HG02759 (cell line): ENCODE data around the gene SOX6.

Experiments
- ATAC-seq: cut with Tn5 transposase; IDR thresholded peaks from one replicate; pipeline ENCODE4 v1.9.1; 2021; ENCODE audit warnings: mild to moderate bottlenecking, moderate library complexity; ENCODE audit not compliant: unreplicated experiment

The SOX6 gene

DNA sequence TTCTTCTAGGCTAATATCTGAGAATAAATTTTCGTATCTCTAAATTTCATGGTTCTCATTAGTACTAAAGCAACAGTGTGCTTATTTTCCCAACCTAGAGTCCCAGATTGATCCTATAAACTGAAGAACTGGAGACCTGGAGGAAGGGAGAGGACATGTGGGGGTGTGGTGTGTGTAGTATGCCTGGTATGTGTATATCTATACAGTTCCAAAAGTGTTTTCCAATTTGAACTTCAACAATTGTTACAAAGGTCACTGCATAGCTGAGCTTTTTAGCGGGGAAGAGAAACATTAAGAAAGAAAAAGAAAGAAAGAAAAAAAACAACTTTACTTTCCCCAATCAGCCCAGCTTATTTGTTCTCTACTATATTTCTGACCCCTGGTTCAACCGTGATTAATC, 152.1 kb downstream of the SOX6 start:
- ATAC-seq: no peak

DNA sequence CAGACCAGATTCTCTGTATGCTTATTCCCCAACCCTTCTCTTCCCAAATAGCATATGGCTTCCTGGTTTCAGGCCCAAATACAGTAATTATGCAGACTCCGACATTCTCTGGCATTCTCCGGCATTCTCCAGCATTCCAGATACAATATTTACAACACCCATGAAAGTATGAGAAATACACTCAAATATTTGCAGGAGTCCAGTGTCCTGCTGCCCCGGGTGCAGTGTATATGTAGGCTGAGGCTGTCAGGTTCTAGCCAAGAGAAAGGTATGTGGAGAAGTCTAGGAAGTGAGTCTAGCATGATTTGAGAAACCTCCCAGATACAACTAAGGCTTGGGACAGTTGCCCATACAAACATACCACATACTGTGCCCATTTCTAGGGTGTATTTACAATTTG, 160.7 kb downstream of the SOX6 start:
- no peak for ATAC-seq

DNA sequence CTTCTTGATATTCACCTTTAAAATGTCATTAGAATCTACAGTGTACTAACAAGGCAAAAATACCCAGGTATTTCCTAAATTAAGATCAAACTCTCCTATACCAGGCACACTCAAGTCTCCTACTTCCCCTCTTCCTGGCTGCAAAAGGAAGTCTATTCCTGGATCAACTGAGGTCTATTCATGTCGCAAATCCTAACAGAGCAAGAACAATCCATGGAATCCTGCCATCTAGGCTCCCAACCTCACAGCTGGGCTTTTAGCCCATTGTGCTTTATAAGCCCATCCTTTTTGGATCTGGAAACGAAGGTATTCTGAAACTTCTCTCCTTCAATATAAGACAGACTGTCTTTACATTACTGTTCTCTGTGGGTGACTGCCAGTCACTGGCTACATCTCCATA, 161.8 kb downstream of the SOX6 start:
- no peak for ATAC-seq

DNA sequence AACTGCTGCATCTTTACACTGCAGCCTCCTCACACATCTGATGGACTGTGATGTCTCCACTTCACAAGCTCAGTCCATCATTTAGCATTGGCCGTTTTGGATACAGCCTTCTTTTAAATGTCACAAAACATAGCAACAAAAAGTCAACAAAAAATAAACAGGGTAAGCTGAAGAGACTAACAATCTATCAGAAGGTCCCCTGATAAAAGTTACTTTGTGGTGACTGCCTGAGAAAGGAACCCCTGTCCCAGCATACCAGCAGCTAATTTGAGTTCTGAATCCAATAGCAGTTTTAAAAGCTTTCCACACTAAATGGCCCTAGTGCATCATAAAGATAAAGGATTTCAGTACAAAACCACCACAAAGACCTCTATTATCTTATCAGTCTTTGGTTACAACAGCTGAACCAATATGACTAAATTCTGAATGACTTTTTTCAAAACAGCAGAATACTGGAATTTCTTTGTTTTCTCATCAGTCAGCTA, 162.4 kb downstream of the SOX6 start:
- ATAC-seq: no peak

DNA sequence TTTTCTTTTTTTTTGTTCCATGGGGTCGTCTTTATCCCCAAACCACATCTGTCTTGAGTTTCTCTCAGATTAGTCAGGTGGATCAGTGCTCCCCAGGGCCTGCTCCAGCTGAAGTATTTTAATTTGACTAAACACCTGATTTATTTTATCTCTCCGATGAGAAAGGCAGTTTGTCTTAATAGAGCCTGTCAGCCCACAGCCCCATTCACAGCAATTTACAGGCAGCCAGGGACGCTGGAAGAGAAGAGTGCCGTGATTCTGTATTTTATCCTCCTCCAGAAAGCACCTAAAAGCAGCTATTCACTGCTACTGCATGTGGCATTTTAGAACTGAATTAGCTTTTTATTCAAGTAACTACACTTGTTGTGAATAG, 164.5 kb downstream of the SOX6 start:
- no peak for ATAC-seq

DNA sequence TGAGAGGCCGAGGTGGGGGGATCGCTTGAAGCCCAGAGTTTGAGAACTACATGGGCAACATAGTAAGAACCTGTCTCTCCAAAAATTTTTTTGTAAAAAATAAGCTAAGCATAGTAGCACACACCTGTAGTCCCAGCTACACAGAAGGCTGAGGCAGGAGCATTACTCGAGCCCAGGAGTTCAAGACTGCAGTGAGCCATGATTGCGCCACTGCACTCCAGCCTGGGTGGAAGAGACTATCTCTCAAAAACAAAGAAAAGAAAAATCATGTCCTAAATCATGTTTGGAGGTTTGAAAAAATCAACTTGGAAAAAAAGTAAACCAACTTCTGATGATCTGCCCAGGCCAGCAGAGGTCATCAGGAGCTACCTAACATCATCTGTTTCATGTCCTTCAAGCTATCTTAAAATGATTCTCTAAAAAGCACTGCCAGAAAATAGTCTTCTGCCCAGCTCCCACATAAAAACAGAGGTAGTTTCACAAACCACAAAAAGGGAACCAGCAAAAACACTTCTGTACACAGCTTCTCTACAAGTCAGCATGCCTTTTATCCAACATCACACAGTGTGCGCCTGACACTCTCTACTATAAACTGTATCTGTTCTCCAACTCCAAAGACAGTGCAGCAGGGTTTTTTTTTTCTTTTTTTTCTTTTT, 165.0 kb downstream of the SOX6 start:
- ATAC-seq: no peak

DNA sequence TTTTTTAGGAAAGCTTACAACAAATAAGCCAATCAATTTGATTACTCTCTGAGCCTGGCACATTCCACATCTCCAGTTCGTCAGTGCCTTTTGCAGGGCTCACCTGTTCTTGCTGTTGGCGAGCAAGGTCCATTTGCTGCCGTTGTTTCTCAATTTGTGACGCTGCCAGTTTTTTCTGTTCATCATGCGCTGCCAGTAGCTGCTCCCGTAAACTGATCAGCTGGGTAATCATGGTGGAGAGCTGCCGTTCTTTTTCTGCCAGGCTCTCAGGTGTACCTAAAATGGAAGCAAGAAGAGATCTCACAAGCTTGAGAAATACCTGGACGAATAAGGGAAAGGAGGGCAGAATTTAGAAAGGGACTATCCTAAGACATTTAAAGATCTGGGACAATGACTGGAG, 169.7 kb downstream of the SOX6 start:
- ATAC-seq: no peak

DNA sequence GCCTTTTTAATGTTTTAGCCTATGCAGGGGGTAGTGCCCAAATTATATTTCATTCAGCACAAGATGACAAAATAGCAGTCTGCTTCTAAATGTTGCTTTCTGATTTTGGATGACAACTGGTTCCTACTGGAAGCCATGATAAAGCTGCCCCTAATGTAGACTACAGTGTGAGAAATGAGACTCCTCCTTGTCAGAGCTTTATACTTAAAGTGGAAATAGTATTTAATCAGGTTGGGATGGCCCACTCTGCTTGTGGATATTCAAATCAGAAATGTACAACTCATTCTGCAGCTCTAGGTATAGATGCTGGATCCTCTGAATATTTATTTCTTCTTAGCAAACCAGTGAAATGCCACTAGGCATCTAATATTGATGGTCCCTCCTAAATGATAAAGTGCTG, 171.3 kb downstream of the SOX6 start:
- ATAC-seq: no peak

DNA sequence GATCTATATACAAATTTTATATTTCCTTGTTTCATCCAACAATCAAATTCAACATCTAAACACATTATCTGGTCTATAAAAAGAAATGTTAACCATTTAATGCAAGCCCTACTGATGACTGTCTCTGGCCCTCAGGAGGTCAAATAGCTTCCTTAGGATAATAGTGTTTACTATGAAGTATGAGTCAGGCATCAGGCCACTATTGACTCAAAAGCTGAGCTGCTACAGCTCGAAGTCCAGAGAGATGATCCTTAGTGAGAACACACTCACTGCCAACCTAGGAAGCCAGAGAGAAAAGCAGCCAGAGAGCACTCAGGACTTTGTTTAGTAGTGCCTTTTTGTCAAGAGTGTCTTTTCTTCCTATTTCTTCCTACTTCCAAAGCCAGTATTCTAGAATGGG, 171.8 kb downstream of the SOX6 start:
- no peak for ATAC-seq

DNA sequence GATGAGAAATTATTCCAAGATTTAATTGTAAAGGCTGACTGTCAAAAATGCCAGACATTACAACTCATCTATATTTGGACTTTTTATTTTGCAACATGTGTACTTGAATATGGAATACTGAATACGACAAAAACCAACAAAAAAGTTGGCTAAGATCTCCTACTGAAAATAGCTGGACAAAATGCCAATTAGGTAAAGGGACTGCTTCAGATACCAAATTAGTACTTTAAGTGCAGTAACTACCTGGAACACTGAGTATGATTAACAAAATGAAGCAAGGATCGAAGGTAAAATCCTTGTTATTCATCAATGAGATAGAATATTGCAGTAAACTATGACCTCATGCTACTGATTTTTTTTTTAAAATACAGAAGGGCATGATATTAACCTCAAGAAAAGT, 173.8 kb downstream of the SOX6 start:
- ATAC-seq: no peak

DNA sequence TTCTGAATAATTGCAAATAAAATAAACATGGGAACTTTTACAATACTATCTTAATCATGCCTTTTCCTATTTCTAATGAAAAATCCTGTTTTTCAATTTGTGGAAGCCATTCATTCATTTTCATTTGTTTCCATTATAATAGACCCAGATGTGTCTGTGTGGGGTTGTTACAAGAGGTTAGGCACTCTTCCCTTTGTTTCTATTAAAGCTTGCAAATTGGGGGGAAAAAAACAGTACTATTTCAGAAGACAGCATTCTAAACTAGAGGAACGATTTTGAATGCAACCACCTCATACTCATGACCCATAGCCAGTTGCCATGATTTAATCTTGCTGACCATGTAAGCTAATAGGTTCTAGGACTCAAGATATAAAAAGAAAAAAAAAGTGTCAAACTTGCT, 175.5 kb downstream of the SOX6 start:
- ATAC-seq: no peak

DNA sequence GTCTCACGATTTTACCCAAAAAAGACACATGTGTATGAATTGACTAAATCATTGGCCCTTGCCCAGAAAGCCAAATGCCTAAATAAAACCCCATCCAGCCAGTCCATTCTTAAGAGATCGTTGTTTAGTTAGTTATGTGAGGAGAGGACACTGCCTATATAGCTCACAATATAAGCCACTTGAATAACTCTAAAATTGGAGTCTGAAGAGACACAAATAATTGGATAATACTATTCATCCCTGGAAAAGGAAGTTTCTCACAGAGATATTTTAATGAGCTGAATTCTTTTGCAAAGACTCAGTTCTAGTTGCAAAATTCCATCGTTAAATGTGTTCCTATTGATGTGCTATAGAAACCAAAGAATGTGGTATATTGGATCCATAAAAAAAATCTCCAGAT, 176.7 kb downstream of the SOX6 start:
- no peak for ATAC-seq

DNA sequence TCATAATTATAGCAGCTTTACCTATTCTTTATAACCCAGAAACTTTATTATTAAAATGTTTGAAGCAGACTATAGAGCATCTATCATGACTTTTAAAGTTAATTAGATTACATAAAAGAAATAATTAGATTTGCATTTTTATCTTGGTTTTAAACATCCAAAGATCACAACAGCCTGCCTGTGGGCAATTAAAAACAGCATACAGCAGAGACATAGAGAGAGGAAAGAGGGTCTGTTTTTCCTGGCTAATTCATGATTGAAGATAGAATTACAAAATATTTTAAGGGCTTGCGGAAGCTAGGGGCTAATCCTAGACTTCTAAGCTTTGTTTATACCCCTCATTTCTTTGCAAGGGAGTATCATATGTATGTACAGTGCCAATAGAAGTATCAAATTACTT, 178.1 kb downstream of the SOX6 start:
- ATAC-seq: no peak

DNA sequence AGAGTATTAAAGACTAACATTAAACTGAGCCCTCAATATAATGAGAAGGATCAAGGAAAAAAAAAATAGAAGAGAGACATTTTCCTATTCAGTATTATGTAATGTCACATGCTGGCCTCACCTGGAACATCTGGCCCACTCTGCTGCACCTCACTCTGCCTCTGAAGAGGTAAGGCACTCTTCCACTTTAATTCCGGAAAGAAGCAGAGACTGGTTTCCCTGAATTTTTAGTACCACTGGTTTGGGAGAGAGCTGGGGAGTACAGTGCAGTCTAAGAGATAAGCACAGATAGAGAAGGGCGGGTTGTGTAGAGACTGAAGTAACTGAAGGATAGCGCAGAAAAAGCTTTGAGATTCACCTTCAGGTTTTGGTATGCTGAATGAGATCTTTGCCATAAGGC, 178.7 kb downstream of the SOX6 start:
- ATAC-seq: no peak

DNA sequence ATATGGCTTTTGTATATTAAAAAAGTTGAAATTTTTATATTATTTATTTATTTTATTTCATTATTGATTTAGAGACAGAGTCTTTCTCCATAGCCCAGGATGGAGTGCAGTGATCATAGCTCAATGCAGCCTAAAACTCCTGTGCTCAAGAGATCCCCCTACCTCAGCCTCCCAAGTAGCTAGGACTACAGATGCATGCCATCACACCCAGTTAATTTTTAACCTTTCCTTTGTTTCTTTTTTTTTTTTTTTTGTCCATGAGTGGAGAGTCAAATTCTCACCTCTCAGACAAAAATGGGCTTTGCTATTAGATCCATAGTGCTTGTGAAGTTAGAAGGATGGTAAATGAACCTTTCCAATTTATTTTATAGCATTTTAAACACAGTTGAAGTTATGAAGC, 182.5 kb downstream of the SOX6 start:
- no peak for ATAC-seq

DNA sequence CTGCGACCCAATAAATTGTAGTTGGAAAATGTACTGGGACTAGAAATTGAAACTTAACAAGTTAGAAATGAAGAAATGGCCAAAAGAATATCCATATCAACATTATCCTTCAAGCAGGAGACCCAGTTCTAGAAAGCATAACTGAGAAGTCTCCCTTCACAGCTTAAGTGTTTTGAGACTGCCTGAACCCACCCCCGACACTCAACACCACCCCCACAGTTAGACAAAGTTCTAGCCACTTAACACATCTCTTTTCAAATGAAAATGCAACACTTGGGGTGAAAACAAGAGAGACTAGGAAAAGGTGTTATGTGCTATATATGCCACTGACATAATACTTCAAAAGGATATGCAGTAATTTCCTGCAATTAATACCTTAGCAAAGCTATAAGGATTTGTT, 184.5 kb downstream of the SOX6 start:
- no peak for ATAC-seq

DNA sequence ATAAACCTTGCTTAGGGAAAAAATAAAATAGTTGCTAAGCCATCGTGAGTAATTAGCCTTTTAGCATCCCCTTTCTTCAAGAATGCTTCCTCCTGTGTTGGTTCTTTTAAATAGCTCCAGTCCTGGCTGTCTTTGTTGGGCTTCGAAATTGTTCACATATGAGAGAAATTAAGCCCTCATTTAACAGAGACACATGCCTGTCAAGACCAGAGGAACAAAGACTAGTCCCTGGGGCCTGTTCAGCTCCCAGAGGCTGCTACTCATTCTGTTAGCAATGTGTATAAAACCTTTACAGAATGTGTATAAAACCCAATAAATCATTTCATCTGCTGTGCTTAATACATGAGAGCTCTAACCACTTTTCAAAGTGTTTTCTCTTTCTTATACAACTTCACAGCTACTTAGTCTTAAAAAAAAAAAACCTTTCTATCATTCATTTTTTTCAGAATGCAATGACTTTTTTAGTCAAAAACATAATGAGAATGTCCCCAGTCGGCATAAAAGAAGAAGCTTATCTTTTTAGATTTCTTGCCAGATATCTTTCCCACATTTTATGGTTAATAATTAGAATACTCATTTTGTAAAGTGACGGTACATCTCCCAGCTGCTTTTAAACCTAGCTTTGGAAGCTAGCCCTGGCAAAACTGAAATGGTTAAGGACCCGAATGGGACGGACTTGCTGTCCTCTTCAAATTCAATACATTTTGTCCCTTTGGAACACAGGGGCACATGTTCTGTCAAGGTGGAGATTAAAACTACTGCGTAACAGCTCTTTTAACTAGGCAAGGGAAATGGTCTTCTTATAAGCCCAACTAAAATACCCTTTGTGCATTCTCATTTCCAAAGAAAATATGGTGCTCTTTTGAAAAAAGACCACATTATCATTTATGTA, 186.1 kb downstream of the SOX6 start:
- ATAC-seq: no peak

DNA sequence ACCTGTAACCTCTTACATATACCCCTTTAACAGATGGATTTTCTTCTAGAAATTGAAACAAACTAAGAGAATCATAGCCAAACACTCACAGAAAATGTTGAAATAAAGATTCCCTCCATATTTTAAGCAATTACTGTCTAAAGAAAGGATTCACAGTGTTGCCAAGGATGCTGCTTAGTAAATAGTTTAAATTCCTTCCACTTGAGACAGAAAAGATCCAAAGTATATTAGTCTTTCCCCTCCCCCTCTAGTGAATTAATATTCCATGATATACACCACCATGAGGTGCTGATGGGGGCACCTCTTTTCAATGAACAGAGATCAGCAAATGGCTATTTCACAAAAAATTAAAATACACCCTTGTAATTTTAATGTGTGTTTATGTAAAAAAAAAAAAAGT, 186.8 kb downstream of the SOX6 start:
- no peak for ATAC-seq

DNA sequence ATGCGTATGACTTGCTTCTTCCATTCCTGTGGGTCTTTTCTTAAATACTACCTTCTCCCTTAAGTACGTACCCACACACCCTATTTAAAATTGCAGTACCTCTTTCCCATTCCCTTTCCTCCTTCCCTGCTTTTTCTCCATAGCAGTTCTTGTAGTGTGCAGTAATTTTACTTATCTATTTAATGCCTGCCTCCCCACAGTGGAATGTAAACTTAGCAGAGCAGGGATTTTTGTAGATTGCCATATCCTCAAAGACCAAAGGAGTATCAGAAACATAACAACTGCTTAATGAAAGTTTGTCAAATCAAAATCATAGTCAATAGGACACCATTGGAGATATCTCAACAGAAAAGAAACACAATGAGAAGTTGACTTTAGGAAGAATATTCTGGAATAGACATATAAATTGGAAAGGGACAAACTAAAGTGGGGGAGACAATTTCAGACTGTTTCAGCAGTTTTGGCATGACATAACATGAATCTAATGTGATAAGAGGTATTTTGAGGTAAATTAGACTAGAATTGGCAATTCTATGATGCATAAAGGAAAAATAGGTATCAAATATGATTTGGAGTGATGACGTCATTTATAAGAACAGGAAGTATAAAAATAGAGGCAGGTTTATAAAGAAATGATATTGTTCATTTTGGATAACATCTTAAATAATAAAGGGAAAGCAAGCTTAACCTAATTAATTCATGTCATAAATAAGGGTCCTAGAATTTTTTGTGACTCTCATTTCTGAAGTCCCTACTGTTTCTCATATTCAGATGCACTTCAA, 188.4 kb downstream of the SOX6 start:
- no peak for ATAC-seq

DNA sequence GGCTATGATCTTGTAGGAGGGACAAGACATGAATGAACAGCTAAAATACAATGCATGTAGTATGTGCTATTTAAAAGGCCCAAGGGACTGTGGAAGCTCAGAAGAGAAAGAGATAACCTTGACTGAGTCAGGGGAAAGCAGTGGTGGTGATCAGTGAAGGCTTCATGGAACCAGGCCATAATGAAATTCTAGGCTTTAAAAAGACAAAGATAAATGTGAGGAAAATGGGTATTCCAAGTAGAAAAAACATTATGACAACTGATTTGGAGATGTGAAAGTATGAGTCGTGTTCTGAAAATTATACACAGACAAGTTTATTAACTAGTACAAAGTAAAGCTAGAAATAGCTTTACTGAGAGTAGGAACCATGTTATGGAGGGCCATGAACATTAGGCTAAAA, 189.8 kb downstream of the SOX6 start:
- ATAC-seq: no peak

DNA sequence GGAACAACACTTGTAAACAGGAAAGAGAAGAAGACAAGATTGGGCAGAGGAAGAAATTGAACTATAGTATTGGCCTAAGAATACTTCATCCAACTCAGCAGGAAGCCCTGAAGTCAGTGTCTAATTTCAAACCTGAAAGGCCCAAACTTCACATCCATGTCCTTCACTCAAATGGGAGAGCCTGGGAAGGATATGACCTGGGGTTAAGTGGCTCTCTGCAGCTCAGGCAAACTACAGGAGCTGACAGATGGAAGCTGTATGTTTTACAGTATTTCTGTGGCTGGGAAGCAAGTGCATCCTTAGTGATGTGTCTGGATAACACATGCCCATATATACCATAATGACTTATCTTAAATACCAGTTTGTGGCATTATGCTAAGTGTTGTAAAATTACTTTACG, 196.2 kb downstream of the SOX6 start:
- ATAC-seq: no peak
